Measurements from ENCODE around the gene IRF2BP2. TPM values are rescaled to one million over a fixed set of nuclear protein-coding genes. Genes with fewer than 3 reads are reported as not detected.
"Not testable (repeated sequence)": the region's sequence is repeated elsewhere in the genome, so short reads cannot be mapped to it uniquely, and the experiment has no call there.

Gene IRF2BP2
- total RNA-seq: 78.2 TPM

- peak; percentile 42 for ATAC-seq
Observed at GRCh38 chr1:234610061-234610665, at the start of gene IRF2BP2. TSS of gene IRF2BP2 (minus strand) at chr1:234610178. CDS start at chr1:234609494, 684 bp downstream.

- peak; percentile 53 for ATAC-seq
Observed at GRCh38 chr1:234659538-234659937, 49.6 kb upstream of the IRF2BP2 start.

- ATAC-seq: peak; percentile 64
Observed at GRCh38 chr1:234658138-234658537, 48.2 kb upstream of the IRF2BP2 start.

DNA sequence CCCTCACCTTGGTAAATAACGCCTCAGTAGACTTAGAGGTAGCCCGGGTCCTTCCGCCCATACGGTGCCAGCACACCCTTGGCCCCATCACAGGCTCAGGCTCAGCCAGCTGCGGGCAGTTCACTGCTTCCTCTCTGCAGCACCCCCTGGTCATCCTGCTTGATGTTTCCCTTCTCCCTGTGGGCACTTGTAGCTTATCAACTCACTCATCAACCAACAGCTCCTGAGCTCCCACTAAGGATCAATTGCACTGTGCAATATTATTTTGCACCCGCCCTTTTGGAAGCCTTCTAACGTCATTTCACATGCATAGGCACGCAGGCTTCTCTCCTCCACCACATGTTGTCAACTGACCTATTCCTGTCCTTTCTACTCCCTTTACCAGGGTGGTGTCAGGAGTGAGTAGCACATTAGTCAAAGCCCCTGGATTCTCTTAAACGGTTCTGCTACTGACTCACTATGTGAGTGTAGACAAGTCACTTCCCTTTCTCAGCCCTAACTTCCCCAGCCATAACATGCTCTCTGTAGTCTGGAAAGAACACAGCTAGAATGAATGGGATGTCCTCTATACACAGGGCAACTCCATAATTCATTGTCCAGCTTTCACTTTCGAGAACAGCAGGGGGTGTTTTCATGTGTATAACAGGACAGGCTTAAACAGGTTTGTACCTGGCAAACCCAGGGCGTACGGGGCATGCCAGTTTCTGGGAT, 47.1 kb upstream of the IRF2BP2 start:
- ATAC-seq: peak; percentile 91

DNA sequence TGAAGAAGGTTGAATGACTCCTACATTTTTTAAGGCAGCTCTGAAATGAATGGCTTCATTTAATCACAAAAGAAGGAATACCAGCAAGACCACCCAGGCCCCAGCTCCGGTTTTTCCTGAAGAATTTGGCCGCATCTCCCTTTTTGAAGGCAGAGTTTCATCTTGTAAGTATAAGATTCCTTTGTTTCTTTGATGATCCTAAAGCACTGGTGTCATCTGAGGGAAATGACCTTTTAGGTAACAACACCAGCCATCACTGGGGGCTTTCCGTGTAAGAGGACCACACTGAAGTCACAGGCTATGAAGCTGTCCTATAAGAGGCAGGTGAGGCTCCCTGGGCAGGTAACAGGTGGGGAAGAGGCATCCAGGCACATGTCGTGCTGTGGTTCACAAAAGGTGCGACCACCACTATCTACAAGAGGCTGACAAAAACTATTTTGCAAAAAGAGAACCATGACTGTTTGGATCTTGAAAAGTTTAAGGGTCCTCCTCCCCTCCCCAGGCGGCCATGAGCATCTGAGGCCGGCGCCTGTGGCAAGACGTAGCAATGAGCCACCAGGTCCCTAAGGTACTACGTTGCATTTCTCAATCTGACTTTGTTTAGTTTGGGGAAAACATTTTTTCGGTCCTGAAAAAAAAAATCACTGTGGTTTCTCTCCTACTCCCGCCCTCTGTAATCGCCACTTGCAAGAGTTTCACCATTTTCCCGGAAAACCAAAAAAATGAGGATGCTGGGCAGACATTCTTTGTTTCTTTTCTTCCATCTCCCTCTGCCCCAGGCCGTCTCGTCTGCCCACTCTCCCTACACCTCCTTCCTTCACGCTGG, 46.3 kb upstream of the IRF2BP2 start:
- no peak for ATAC-seq

GRCh38 chr1:234655328-234656069, 45.5 kb upstream of the IRF2BP2 start:
- ATAC-seq: no peak

DNA sequence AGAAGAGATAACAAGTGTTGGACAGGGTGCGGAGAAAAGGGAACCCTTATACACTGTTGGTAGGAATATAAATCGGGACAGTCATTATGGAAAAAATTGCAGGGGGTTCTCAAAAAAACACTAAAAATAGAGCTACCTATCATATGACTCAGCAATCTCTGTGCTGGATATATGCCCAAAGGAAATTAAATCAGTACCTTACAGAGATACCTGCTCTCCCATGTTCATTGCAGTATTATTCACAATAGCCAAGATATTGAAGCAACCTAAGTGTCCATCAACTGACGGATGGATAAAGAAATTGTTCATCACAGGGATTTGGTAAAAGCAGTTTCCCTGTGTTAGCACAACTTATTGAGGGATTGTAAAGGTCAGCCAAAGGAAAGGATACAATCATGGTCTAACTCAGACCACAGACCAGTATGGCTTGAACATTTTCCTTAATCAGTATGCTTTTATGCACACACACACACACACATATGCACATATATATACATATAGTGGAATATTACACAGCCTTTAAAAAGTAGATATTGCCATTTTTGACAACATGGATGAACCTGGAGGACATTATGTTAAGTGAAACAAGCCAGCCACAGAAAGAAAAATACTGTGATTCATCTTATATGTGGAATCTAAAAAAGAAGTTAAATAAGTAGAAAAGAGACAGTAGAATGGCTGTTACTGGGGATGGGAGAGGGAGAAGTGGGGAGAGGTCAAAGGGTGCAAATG, 44.2 kb upstream of the IRF2BP2 start:
- no peak for ATAC-seq

DNA sequence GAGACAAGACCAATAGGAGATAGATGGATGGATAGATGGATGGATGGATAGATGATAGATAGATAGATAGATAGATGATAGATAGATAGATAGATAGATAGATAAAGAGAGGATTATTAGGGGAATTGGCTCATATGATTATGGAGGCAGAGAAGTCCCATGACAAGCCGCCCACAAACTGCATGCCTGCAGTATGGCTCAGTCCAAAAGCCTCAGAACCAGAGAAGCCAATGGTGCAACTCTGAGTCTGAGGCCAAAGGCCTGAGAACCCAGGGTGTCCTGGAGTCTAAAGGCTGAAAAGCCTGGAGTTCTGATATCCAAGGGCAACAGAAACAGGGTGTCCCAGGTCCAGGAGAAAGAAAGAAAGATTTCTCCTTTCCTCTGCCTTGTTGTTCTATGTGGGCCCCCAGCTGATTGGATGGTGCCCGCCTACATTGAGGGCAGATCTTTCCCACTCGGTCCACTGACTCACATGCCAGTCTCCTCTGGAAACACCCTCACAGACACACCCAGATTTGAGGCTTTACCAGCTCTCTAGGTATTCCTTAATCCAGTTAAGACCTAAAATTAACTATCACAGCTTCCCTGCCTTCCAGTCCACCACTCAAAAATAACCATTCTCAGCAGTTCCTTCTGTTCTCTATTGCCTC, 39.6 kb upstream of the IRF2BP2 start:
- peak; percentile 85 for ATAC-seq

- ATAC-seq: peak; percentile 96
Observed at GRCh38 chr1:234647758-234648157, 37.8 kb upstream of the IRF2BP2 start.

GRCh38 chr1:234647245-234647644, 37.3 kb upstream of the IRF2BP2 start:
- no peak for ATAC-seq

- ATAC-seq: no peak
Observed at GRCh38 chr1:234645964-234646363, 36.0 kb upstream of the IRF2BP2 start.

DNA sequence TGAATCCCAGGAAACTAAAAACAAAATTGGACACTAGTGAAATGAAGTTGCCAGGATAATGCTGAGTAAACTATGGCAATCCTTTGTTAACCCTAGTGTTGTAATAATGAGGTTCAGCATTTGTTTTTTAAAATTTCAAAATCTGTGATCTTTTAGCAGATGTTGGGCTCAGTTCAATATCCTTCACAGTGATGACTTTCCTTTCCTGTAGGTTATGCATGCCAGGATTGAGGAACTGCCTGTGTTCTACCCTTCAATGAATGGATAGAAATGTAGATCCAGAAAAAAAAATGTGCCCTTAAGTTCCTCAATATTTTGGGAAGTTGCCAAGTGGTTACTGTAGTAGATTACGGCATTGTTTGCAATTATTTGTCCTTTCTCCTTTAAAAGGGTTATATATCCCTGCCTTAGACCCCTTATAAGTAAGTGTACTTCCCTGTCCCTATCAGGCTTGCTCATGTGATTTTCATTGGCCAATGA, 35.5 kb upstream of the IRF2BP2 start:
- no peak for ATAC-seq

GRCh38 chr1:234644928-234645327, 35.0 kb upstream of the IRF2BP2 start:
- no peak for ATAC-seq

GRCh38 chr1:234643850-234644134, 33.8 kb upstream of the IRF2BP2 start:
- no peak for ATAC-seq

- ATAC-seq: no peak
Observed at GRCh38 chr1:234643111-234643849, 33.3 kb upstream of the IRF2BP2 start.

GRCh38 chr1:234642428-234642827, 32.5 kb upstream of the IRF2BP2 start:
- no peak for ATAC-seq

DNA sequence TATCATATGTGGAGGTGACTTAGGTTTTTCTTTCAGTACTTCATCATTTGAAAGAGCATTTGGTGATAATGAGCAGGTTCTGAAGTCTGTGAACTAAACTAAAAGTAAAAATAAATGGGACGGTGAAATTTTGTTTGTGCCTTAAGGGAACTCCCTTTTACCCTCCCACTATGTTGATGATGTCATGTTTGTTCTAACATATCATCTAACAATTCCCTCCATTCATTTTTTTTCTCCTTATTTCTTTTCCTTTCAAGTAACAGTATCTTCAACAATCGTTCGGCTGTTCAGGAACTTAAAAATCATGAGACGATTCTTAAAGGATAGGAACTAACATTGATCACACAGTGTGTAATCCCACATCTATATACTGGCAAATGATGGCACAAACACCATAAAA, 30.0 kb upstream of the IRF2BP2 start:
- no peak for ATAC-seq

GRCh38 chr1:234638832-234639799, 29.1 kb upstream of the IRF2BP2 start:
- peak; percentile 8 for ATAC-seq

GRCh38 chr1:234634922-234635321, 24.9 kb upstream of the IRF2BP2 start:
- ATAC-seq: not testable (repeated sequence)

- ATAC-seq: no peak
Observed at GRCh38 chr1:234634387-234634786, 24.4 kb upstream of the IRF2BP2 start.

Data from esophagus mucosa (tissue), 1 donor.